ENCODE measurements around the gene CPNE9.

Gene CPNE9

DNA sequence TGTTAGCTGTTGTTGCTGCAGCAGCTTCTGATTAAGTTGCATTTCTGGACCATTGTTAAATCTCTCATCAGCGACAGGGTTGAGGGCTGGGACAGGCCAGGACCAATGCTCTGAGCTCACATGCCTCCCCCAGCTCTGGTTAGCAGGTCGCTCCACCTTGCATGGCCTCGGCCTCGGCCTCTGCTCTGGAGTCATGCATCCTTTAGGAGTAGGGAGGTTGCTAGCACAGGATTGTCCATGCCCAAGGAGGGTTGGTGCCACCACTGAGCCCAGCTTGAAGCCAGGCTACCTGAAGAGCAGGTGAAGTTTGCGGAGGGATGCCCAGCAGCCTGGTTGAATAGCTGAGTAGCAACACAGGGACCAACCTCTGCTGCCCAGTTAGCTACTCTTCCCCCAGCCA is 11.2 kb upstream of the CPNE9 start:
- Histone ChIP-seq H3K9ac (no peak overlapping the region), H3K4me1 (peaks cover 19 to 44% (median 32%) of the 10 kb centered on the region in 10 experiments), H3K36me3 (peaks cover 92 to 100% (median 95%) of the 10 kb centered on the region in 11 experiments), H3K27me3 (no peaks in the 10 kb centered on the region), H4K20me1 (peaks cover 58 to 100% (median 96%) of the 10 kb centered on the region in 11 experiments; a peak in 21 of 22 replicates), H3K4me2 (peak overlapping the region in 2 of 11 experiments; percentile 71 to 87; a peak in 3 of 22 replicates), H3K4me3 (no peak overlapping the region), H3K9me3 (replicated peaks in 1 of 11) (no peaks in the 10 kb centered on the region), H3K27ac (no peak overlapping the region)
- no peak for TF ChIP-seq Cebpa-rat (IDR thresholded peaks at IDR 0.05)

GRCh38 chr3:9695345-9695744 is 8.3 kb upstream of the CPNE9 start:
- Histone ChIP-seq H3K4me2 (no peak overlapping the region), H3K27me3 (no peaks in the 10 kb centered on the region), H3K4me1 (peaks cover 10 to 25% (median 17%) of the 10 kb centered on the region in 10 experiments), H3K9ac (no peak overlapping the region), H4K20me1 (peaks cover 40 to 100% (median 91%) of the 10 kb centered on the region in 11 experiments; a peak in 21 of 22 replicates), H3K4me3 (no peak overlapping the region), H3K36me3 (peaks cover 83 to 100% (median 95%) of the 10 kb centered on the region in 11 experiments), H3K9me3 (replicated peaks in 1 of 11) (no peaks in the 10 kb centered on the region), H3K27ac (no peak overlapping the region)
- TF ChIP-seq Cebpa-rat (IDR thresholded peaks at IDR 0.05) = no peak

- TF ChIP-seq Cebpa-rat (IDR thresholded peaks at IDR 0.05) = no peak
Observed at GRCh38 chr3:9695746-9696145, 7.9 kb upstream of the CPNE9 start.

GRCh38 chr3:9696480-9697220 is 7.0 kb upstream of the CPNE9 start:
- no peaks in the 10 kb centered on the region for H3K9me3 ChIP-seq (replicated peaks in 1 of 11)
- no peak for TF ChIP-seq Cebpa-rat (IDR thresholded peaks at IDR 0.05)
- no peak overlapping the region for H3K9ac ChIP-seq
- H4K20me1 ChIP-seq = peaks cover 30 to 100% (median 90%) of the 10 kb centered on the region in 11 experiments; a peak in 21 of 22 replicates
- H3K4me1 ChIP-seq = peaks cover 0 to 12% (median 4%) of the 10 kb centered on the region in 10 experiments; a peak in 14 of 20 replicates
- H3K4me3 ChIP-seq = no peak overlapping the region
- H3K4me2 ChIP-seq = no peak overlapping the region
- H3K27ac ChIP-seq = no peak overlapping the region
- peaks cover 0 to 5% (median 0%) of the 10 kb centered on the region in 11 experiments; a peak in 2 of 22 replicates for H3K27me3 ChIP-seq
- H3K36me3 ChIP-seq = peaks cover 89 to 100% (median 100%) of the 10 kb centered on the region in 11 experiments

More at GRCh38 chr3:9695746-9696145, 7.9 kb upstream of the CPNE9 start:
- peaks cover 6 to 21% (median 13%) of the 10 kb centered on the region in 10 experiments for H3K4me1 ChIP-seq
- H3K4me2 ChIP-seq = no peak overlapping the region
- H3K27me3 ChIP-seq = no peaks in the 10 kb centered on the region
- H3K9me3 ChIP-seq (replicated peaks in 1 of 11) = no peaks in the 10 kb centered on the region
- H3K9ac ChIP-seq = no peak overlapping the region
- H3K4me3 ChIP-seq = no peak overlapping the region
- H3K27ac ChIP-seq = no peak overlapping the region
- H4K20me1 ChIP-seq = peaks cover 39 to 100% (median 91%) of the 10 kb centered on the region in 11 experiments; a peak in 21 of 22 replicates
- peaks cover 84 to 100% (median 96%) of the 10 kb centered on the region in 11 experiments for H3K36me3 ChIP-seq

GRCh38 chr3:9697892-9698291 is 5.7 kb upstream of the CPNE9 start:
- peaks cover 18 to 100% (median 90%) of the 10 kb centered on the region in 11 experiments; a peak in 20 of 22 replicates for H4K20me1 ChIP-seq
- no peaks in the 10 kb centered on the region for H3K9me3 ChIP-seq (replicated peaks in 1 of 11)
- no peak overlapping the region for H3K4me2 ChIP-seq
- no peak overlapping the region for H3K4me3 ChIP-seq
- no peak overlapping the region for H3K9ac ChIP-seq
- H3K27me3 ChIP-seq = peaks cover 6 to 14% (median 7%) of the 10 kb centered on the region in 11 experiments; a peak in 21 of 22 replicates
- H3K4me1 ChIP-seq = no peaks in the 10 kb centered on the region
- no peak for TF ChIP-seq Cebpa-rat (IDR thresholded peaks at IDR 0.05)
- H3K36me3 ChIP-seq = peaks cover 89 to 100% (median 100%) of the 10 kb centered on the region in 11 experiments
- H3K27ac ChIP-seq = no peak overlapping the region

- Histone ChIP-seq H3K27ac (no peak overlapping the region), H3K36me3 (peaks cover 89 to 100% (median 99%) of the 10 kb centered on the region in 11 experiments), H3K27me3 (peaks cover 9 to 19% (median 11%) of the 10 kb centered on the region in 11 experiments; a peak in 21 of 22 replicates), H3K4me3 (no peak overlapping the region), H3K9ac (no peak overlapping the region), H3K9me3 (replicated peaks in 1 of 11) (no peaks in the 10 kb centered on the region), H3K4me2 (no peak overlapping the region), H3K4me1 (no peaks in the 10 kb centered on the region), H4K20me1 (peaks cover 18 to 100% (median 91%) of the 10 kb centered on the region in 11 experiments; a peak in 20 of 22 replicates)
- TF ChIP-seq Cebpa-rat (IDR thresholded peaks at IDR 0.05) = no peak
Observed at GRCh38 chr3:9698293-9698692, 5.3 kb upstream of the CPNE9 start.

DNA sequence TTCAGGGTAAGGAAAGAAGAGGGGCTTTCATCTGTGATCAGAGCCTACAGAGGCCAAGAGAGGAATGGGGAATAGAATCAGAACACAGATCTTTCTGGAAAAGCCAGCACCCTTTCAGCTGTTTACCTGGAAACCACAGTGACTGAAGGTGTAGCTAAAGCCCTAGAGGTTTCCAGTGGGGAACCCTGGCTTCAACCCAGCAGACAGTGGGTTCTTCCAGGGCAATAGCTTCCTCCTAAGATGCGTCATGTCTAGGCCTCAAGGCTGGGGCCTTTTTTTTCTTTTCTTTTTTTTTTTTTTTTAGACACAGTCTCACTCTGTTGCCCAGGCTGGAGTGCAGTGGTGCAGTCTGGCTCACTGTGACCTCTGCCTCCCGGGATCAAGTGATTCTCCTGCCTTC is 3.1 kb upstream of the CPNE9 start:
- H3K4me2 ChIP-seq = no peak overlapping the region
- peaks cover 21 to 92% (median 84%) of the 10 kb centered on the region in 11 experiments; a peak in 20 of 22 replicates for H4K20me1 ChIP-seq
- no peak overlapping the region for H3K9ac ChIP-seq
- no peak for TF ChIP-seq Cebpa-rat (IDR thresholded peaks at IDR 0.05)
- no peak overlapping the region for H3K27ac ChIP-seq
- H3K27me3 ChIP-seq = peaks cover 15 to 36% (median 30%) of the 10 kb centered on the region in 11 experiments
- no peaks in the 10 kb centered on the region; a peak in 1 of 22 replicates for H3K9me3 ChIP-seq (replicated peaks in 1 of 11)
- no peak overlapping the region for H3K4me3 ChIP-seq
- H3K36me3 ChIP-seq = peaks cover 73 to 84% (median 81%) of the 10 kb centered on the region in 11 experiments
- no peaks in the 10 kb centered on the region for H3K4me1 ChIP-seq

DNA sequence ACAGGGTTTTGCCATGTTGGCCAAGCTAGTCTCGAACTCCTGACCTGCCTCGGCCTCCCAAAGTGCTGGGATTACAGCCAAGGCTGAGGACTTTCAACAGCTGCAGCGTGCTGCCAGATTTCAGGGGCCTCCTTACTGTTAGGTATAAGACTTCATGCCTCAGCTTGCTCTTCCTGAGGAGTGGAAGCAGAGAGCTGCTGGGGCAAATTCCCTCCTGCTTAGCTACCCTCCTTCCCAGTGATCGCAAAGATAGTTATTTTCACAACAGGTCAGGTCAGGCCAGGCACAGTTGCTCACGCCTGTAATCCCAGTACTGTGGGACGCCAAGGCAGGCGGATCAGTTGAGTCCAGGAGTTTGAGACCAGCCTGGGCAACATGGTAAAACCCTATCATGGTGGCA is 2.6 kb upstream of the CPNE9 start:
- Histone ChIP-seq H3K4me2 (no peak overlapping the region), H3K4me1 (no peaks in the 10 kb centered on the region), H3K27ac (no peak overlapping the region), H3K27me3 (peaks cover 15 to 36% (median 30%) of the 10 kb centered on the region in 11 experiments), H3K36me3 (peaks cover 69 to 80% (median 77%) of the 10 kb centered on the region in 11 experiments), H4K20me1 (peaks cover 21 to 87% (median 80%) of the 10 kb centered on the region in 11 experiments; a peak in 20 of 22 replicates), H3K9ac (no peak overlapping the region), H3K4me3 (no peak overlapping the region), H3K9me3 (replicated peaks in 1 of 11) (no peaks in the 10 kb centered on the region; a peak in 1 of 22 replicates)
- TF ChIP-seq Cebpa-rat (IDR thresholded peaks at IDR 0.05) = no peak

DNA sequence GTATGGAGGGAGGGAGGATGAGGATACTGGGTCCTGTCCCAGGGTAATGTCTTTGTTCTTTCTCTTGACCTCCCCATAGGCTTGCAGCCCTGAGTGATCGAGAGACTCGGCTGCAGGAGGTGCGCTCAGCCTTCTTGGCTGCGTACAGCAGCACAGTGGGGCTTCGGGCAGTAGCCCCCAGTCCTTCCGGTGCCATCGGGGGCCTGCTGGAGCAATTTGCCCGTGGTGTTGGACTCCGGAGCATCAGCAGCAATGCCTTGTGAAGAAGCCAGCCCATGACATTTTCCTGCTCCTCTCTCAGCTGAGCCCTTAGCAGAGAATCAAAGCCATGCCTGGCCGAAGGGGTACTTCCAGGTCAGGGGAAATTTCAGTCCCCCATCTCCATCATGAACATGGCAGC is 1.9 kb upstream of the CPNE9 start:
- Histone ChIP-seq H3K4me3 (no peak overlapping the region), H3K9me3 (replicated peaks in 1 of 11) (no peaks in the 10 kb centered on the region; a peak in 1 of 22 replicates), H3K27me3 (peaks cover 15 to 36% (median 30%) of the 10 kb centered on the region in 11 experiments), H3K4me1 (no peaks in the 10 kb centered on the region), H3K9ac (no peak overlapping the region), H3K4me2 (no peak overlapping the region), H3K27ac (no peak overlapping the region), H4K20me1 (peaks cover 20 to 80% (median 72%) of the 10 kb centered on the region in 11 experiments; a peak in 19 of 22 replicates), H3K36me3 (peaks cover 62 to 73% (median 70%) of the 10 kb centered on the region in 11 experiments)
- TF ChIP-seq Cebpa-rat (IDR thresholded peaks at IDR 0.05) = no peak

All from BLaER1 treated with 17β-estradiol and CSF1 and Interleukin-3, amounts not matched to agents 10 nM and 100 nM (cell line).